Heart left ventricle (tissue), 16 donors: ENCODE data around the gene SYCP1. TPM values are rescaled to one million over a fixed set of nuclear protein-coding genes. Genes with fewer than 3 reads are reported as not detected.

Experiments used
- ATAC-seq, 4 donors: fragments of 200-7000 bp; cut with Tn5 transposase; one replicate each; pipeline ENCODE4 v1.9.1; 2020 to 2022; ENCODE audit warnings: moderate library complexity in 4 of 4, mild to moderate bottlenecking in 3 of 4, moderate number of reproducible peaks in 1 of 4
- DNase-seq, 5 donors: peaks; one replicate each; pipeline ENCODE4 v3.0.0-alpha.2; 2020
- H3K27ac ChIP-seq, 12 donors: fragments of 200-600 bp; sonication (generic) in 4 of 12; one replicate each; pipeline versions ENCODE4 v1.5.0 to v1.8.0; 2016 to 2022; ENCODE audit warnings: mild to moderate bottlenecking in 2 of 12
- H3K27me3 ChIP-seq, 9 donors: fragments of 200-600 bp; sonication (generic) in 2 of 9; one replicate each; pipeline versions ENCODE4 v1.5.1 to v1.8.0; 2016 to 2022; ENCODE audit warnings: mild to moderate bottlenecking in 3 of 9
- H3K36me3 ChIP-seq, 9 donors: fragments of 200-600 bp; sonication (generic) in 2 of 9; one replicate each; pipeline versions ENCODE4 v1.5.0 to v1.8.0; 2018 to 2022; ENCODE audit warnings: mild to moderate bottlenecking in 2 of 9
- H3K4me1 ChIP-seq, 12 donors: fragments of 200-600 bp; sonication (generic) in 4 of 12; one replicate each; pipeline versions ENCODE4 v1.5.0 to v1.8.0; 2016 to 2022; ENCODE audit warnings: mild to moderate bottlenecking in 3 of 12
- H3K4me3 ChIP-seq, 12 donors: fragments of 200-600 bp; sonication (generic) in 4 of 12; one replicate each; pipeline versions ENCODE4 v1.5.0 to v1.8.0; 2017 to 2022; ENCODE audit warnings: mild to moderate bottlenecking in 9 of 12, moderate library complexity in 4 of 12
- H3K9me3 ChIP-seq, 12 donors: fragments of 200-600 bp; sonication (generic) in 4 of 12; one replicate each; pipeline versions ENCODE4 v1.5.0 to v1.8.0; 2016 to 2022; ENCODE audit warnings: mild to moderate bottlenecking in 1 of 12
- POLR2A ChIP-seq, 2 donors: fragments of 450-650 bp; IDR thresholded peaks; one replicate each; pipeline ENCODE4 v1.6.1; 2017; ENCODE audit warnings: antibody characterized with exemption in 2 of 2, mild to moderate bottlenecking in 2 of 2, moderate library complexity in 2 of 2
- WGBS, 4 donors: extraction: QIAGEN DNeasy Blood & Tissue Kit in 2 of 4; methylation state at CpG; one replicate each; pipeline versions ENCODE4 v1.1.5 to v1.1.7; 2013 to 2018; 5-methylcytosine and 5-hydroxymethylcytosine counted together
- intact Hi-C, 10 donors: fragments of 100-400 bp; cut with DNase I; formaldehyde crosslinking; loops; one replicate each; pipeline versions ENCODE4 v1.11.1 to v1.14.2; 2022
- polyA plus RNA-seq, 2 donors: library from polyadenylated mRNA; stranded (reverse); fragments of 200-250 nt; gene quantifications; one replicate each; pipeline ENCODE4 v1.2.3, GENCODE V29; 2013
- total RNA-seq, 9 donors: library from RNA; depleted of rRNA in 2 of 9; stranded (reverse); fragments of >200 nt in 2 of 9; fragmentation: NEBNext Ultra II Directional in 3 of 9; extraction: Animal tissue kit (Norgen Biotek cat#: 25700) in 3 of 9; gene quantifications; one replicate each; pipeline versions ENCODE4 v1.1.0 to v1.2.4, GENCODE V29; 2016 to 2023
- TF ChIP-seq, protein P1 (sequence below), 12 donors: fragments of 200-600 bp; sonication (generic) in 4 of 12; IDR thresholded peaks; one replicate each; pipeline versions ENCODE4 v1.5.0 to v1.8.0; 2018 to 2022; ENCODE audit warnings: antibody characterized with exemption in 12 of 12, mild to moderate bottlenecking in 5 of 12
- donor health status: ischemic (EF 13 %, LVEDD 7.1; RV severe dilation, severe dysfunction).
- donor health status: healthy with polysubstance abuse.
- donor health status: DM: no; HTN: yes; CAD: no.
- donor health status: DM: no; HTN: no; CAD: no.
- donor health status: ischemic (EF 25% LVEDD 6.9; RV normal size, moderate dysfunction).
- donor health status: ischemic (EF 25% LVEDD 5.7; RV mildly dilated, moderate dysfunction).
- donor health status: healthy.
- donor health status: DM: yes; HTN: yes; CAD: no.
- donor health status: ischemic (EF 35%, LVEDD 5.7; RV mildly dilated, moderate dysfunction).
- donor health status: nonischemic (EF 11% LVEDD 7.7; RV severe dilation, severe dysfunction).
- donor health status: DM: yes; HTN: yes; CAD: no.
- donor health status: PGD.
- donor health status: ischemic (EF 29% LVEDD 5.4; RV normal size, mild dysfunction).
- donor health status: nonischemic (EF 23%, LVEDD 6.1; RV moderate dilation, normal function).

Gene SYCP1
- total and polyA plus RNA-seq, 11 donors = not detected

DNA sequence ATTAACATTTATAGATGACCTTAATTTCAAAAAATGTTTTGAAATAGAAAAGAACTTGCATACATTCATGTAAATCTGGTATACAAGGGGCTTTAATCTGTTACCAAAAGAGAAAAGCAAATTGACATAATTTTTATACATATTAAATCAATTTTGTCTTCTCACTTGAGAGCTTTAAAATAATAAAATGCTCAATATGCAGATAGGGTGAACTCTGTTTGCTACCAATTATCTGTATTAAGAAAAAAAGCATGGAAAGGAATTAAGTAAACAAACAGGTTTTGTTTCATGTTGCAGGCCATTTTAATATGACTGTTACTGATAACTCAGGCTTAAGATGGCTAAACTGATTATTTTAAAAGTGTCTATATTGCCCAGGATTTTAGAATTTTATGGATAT is 168.9 kb downstream of the SYCP1 start:
- Histone ChIP-seq H3K4me1 (no peaks in the 10 kb centered on the region), H3K27me3 (peaks cover 0 to 4% (median 0%) of the 10 kb centered on the region in 9 donors), H3K9me3 (no peaks in the 10 kb centered on the region), H3K27ac (no peak overlapping the region), H3K4me3 (no peak overlapping the region), H3K36me3 (no peaks in the 10 kb centered on the region)
- TF ChIP-seq, protein P1, sequence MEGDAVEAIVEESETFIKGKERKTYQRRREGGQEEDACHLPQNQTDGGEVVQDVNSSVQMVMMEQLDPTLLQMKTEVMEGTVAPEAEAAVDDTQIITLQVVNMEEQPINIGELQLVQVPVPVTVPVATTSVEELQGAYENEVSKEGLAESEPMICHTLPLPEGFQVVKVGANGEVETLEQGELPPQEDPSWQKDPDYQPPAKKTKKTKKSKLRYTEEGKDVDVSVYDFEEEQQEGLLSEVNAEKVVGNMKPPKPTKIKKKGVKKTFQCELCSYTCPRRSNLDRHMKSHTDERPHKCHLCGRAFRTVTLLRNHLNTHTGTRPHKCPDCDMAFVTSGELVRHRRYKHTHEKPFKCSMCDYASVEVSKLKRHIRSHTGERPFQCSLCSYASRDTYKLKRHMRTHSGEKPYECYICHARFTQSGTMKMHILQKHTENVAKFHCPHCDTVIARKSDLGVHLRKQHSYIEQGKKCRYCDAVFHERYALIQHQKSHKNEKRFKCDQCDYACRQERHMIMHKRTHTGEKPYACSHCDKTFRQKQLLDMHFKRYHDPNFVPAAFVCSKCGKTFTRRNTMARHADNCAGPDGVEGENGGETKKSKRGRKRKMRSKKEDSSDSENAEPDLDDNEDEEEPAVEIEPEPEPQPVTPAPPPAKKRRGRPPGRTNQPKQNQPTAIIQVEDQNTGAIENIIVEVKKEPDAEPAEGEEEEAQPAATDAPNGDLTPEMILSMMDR (IDR thresholded peaks at IDR 0.05) = no peak
- no peak for TF ChIP-seq POLR2A (IDR thresholded peaks at IDR 0.05)
- DNase-seq (no peak), ATAC-seq (no peak)
- intact Hi-C loops = no loop called here

GRCh38 chr1:115029526-115029925 is 174.9 kb downstream of the SYCP1 start, which contains the start of gene TSHB:
Gene TSHB (plus strand): TSS chr1:115029826. CDS start chr1:115033363, 3,537 bp downstream.
- H3K4me1 ChIP-seq = peaks cover 0 to 3% (median 0%) of the 10 kb centered on the region in 12 donors
- TF ChIP-seq POLR2A (IDR thresholded peaks at IDR 0.05) = no peak
- TF ChIP-seq, protein P1 (IDR thresholded peaks at IDR 0.05) = no peak
- H3K27me3 ChIP-seq = no peaks in the 10 kb centered on the region
- H3K9me3 ChIP-seq = no peaks in the 10 kb centered on the region
- H3K36me3 ChIP-seq = no peaks in the 10 kb centered on the region
- ATAC-seq (no peak), DNase-seq (no peak)
- intact Hi-C loops = no loop called here
- H3K4me3 ChIP-seq = no peak within 1 kb of the TSS
- H3K27ac ChIP-seq = no peak within 1 kb of the TSS

DNA sequence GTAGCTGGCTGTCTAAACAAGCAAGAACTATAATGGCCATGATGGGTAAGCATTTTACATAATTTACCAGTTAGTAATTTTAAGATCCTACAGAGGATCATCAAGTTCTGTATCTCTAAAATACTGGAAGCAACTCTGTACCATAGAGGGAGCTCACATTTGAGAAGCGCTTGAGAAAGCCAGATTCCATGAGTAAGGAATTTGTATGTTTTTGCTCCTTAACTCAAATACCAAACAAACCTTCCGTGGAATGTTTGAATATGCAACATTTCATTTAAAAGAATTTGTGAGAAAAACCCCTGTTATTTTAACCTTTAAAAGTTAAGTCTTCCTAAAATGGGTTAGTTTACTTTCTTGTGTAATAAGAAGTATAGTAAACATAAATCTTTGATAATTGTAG is 176.9 kb downstream of the SYCP1 start:
- DNase-seq (no peak), ATAC-seq (no peak)
- Histone ChIP-seq H3K27me3 (no peaks in the 10 kb centered on the region), H3K4me3 (no peak overlapping the region), H3K36me3 (no peaks in the 10 kb centered on the region), H3K4me1 (peaks cover 0 to 3% (median 0%) of the 10 kb centered on the region in 12 donors), H3K27ac (no peak overlapping the region), H3K9me3 (no peaks in the 10 kb centered on the region)
- TF ChIP-seq POLR2A (IDR thresholded peaks at IDR 0.05) = no peak
- TF ChIP-seq, protein P1 (IDR thresholded peaks at IDR 0.05) = no peak
- intact Hi-C loops = no loop called here
- 71 to 81% (median 77%) methylated on average over 2 of the region's 2 CpGs for WGBS, 4 donors

- Histone ChIP-seq H3K9me3 (no peaks in the 10 kb centered on the region), H3K4me3 (no peak overlapping the region), H3K36me3 (no peaks in the 10 kb centered on the region), H3K27ac (no peak overlapping the region), H3K27me3 (no peaks in the 10 kb centered on the region), H3K4me1 (peaks cover 0 to 7% (median 0%) of the 10 kb centered on the region in 12 donors)
- 63 to 85% (median 74%) methylated on average over 1 of the region's 1 CpG for WGBS, 4 donors
- ATAC-seq = no peak
- intact Hi-C loops = no loop called here
- TF ChIP-seq POLR2A (IDR thresholded peaks at IDR 0.05) = no peak
- TF ChIP-seq, protein P1 (IDR thresholded peaks at IDR 0.05) = no peak
- DNase-seq = no peak
Measured at GRCh38 chr1:115035652-115036051, 181.0 kb downstream of the SYCP1 start.
